Amniotic stem cell (primary cell): ENCODE data around the gene PSMA5.
"Not testable (repeated sequence)": the region's sequence is repeated elsewhere in the genome, so short reads cannot be mapped to it uniquely, and the experiment has no call there.

Experiments used
- DNase-seq: peaks from one replicate; lab custom pipeline; 2025; lab: John Stamatoyannopoulos, UW

PSMA5 gene

DNA sequence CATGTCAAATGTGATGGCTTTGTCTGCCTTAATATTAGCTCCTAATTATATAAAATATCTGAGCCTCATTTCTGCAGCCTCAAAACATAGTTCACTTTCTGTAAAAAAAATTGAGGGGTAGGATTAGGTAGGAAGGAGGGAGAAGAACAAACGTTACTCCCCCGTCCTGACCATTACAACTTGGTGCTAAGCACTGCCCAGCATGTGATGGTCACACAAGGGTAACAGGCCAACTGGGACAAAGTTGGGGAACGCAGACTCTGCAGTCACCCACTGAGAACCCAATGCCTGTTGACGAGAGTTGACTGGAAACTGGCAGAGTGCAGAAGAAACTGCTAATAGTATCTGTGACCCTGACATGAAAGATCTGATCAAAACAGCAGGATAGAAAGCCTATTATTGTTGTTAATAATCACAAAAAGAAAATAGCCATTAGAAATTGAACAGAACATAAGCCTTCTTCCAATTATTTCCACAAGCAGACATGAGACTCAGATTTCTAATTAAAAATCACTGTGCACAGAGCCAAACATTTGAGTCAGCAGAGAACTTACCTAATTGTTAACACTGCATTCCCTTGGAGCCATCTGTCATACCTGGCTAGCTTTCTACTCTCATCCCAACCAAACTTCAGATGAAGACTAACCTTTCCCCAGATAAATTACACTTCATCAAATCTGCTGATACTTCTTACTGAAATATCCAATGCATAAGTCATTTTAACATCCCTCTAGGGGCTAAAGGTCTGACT is 34.0 kb downstream of the PSMA5 start:
- no peak for DNase-seq

DNA sequence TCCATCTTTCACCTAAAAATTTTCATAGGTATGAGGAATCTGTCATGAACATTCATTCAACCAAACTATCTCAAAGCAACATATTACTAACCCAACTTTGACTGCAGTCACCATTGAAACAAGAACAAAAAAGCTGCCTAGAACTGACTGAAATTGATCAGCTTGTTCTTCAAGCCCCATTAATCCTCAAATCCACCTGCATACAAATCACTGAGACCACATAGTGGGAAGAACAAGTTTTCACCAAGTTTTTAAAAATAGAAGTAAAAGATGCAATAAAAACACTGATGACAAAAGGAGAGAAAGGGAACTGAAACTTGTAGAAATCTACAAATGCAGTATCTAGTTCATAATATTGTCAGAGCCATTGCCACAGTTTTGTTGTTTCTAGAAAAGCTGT is 34.6 kb downstream of the PSMA5 start:
- no peak for DNase-seq

DNA sequence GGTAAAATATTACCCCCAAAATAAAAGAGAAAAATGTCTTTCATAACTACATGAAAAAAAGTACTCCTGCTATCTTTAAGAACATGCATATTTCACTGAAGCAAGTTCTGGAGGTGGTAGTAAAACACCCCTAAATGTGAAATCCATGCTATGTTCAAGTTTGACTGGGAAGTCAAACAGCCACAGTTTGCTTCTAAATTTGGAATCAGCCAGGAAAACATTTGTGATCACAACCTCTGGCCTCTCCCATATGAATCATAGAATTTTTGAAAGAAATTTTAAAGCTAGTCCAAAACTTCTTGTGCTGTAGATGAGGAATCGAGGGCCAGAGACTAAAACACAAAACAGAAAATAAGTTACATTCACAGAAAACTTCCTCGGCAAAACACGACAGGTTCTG is 35.1 kb downstream of the PSMA5 start:
- DNase-seq = no peak

- DNase-seq = no peak
Measured at GRCh38 chr1:109389638-109390341, 36.5 kb downstream of the PSMA5 start.

DNA sequence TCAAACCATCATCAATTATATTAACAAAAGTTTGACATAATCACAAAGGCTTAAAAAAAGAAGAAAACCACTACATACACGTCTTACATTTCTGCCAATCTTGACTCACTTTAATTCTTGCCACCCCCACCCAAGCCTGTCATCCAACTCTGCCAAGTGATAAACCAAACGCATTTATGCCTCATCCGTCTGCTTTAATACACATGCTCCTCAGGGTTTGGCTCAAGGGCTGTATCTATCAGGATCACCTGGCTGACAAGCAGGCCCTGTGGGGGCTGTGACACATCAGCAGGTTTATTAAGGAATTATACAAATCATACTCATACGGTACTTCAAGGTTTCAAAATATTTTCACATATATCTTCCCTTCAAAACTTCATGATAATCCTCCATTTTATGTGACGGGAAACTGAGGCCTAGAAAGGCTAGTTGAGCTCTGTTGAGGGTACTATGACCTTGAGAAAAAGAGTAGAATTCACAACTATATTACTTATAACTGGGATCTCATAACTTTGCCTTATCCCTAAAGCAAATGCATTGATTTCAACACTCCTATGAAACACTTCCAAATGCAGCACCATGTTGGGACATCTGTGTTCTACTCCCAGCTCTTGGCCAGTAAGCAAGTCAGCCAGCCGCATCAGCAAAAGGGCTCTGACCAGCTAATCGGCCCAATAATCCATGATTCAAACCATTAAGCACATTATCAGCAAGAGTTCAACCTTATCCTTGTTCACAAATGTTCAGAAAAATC is 37.2 kb downstream of the PSMA5 start:
- DNase-seq = no peak

- DNase-seq = no peak
Measured at GRCh38 chr1:109388208-109388711, 38.0 kb downstream of the PSMA5 start.

DNA sequence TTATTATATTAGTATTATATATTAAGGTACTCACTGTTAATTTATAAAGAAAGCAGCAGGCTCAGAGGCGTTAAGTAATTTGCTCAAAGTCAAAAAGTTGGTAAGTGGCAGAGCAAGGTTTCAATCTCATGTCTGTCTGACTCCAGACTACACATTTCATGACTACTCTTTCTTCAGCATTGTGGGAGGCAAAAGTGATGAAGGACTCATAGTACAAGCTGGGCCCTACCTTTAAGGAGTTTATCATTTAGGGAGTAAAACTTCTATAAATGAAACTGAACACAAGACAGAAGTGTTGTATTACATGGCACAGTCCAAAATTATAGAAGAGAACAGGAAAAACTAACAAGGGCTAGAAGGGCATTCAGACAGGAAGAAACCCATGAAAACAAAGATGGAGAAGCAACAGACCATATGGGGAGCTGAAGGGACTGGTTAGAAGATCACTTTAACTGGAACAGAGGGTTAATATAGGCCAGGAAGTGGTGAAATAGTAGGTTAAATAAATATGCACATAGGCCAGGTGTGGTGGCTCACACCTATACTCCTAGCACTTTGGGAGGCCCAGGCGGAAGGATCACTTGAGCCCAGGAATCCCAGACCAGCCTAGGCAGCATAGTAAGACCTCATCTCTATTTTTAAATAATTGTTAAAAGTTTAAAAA is 40.1 kb downstream of the PSMA5 start:
- no peak for DNase-seq

GRCh38 chr1:109385417-109385816 is 40.8 kb downstream of the PSMA5 start:
- no peak for DNase-seq

- no peak for DNase-seq
Measured at GRCh38 chr1:109383854-109384253, 42.4 kb downstream of the PSMA5 start.

GRCh38 chr1:109383087-109383779 is 43.0 kb downstream of the PSMA5 start:
- no peak for DNase-seq

GRCh38 chr1:109381573-109381972 is 44.7 kb downstream of the PSMA5 start:
- DNase-seq = no peak

GRCh38 chr1:109379907-109380306 is 46.3 kb downstream of the PSMA5 start:
- DNase-seq = no peak

DNA sequence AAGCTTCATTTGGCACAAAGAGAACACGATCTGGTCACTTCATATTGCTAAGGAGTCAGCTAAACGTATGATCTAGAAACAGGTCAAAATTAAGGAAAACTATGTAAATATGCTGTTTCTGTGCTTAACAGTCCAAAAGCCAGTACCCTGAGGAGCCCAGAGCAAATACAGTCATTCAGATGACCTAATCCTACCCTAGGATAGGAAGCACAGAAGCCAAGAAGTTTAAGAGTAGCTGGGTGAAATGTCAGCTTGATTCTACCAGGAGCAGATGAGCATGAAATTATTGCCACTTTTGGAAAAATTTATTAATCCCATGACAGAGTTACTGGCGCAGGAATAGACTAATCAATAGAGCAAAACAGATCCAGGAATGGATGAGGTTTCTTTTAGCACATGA is 46.8 kb downstream of the PSMA5 start:
- DNase-seq = no peak

DNA sequence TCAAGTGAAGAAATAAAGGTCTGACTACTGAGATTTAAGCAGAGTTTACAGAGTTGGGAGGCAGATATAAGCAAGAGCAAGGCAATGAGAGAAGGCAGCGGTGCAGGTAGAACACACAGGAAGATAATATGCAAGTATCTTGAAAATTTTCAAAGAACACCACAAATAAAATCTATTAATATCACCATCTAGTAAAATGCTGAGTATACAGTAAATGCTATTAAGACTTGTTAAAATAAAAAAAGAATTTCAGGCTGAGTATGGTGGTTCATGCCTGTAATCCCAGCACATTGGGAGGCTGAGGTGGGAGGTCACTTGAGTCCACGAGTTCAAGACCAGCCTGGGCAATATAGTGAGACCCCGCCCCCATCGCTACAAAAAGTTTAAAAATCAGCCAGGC is 48.5 kb downstream of the PSMA5 start:
- no peak for DNase-seq

GRCh38 chr1:109373696-109374095 is 52.6 kb downstream of the PSMA5 start:
- DNase-seq = not testable (repeated sequence)

DNA sequence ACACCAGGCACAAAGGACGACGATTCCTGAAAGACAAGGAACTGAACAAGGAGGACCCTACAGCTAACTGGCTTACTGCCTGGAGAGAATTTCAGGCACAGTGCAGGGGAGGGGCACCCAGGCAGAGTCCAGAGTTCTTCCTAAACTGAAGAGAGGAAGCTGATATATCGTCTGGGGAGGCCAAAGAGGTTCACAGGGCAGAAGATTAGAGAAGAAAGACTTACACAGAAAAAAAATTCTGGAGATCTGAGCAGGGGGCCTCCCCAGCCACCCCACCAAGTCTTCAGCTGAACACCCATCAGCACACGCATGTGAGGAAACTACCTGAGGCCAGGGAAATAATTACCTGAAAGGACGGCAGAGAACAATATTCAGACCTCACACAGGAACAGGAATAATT is 53.1 kb downstream of the PSMA5 start:
- no peak for DNase-seq

- DNase-seq = no peak
Measured at GRCh38 chr1:109372281-109372680, 54.0 kb downstream of the PSMA5 start.

DNA sequence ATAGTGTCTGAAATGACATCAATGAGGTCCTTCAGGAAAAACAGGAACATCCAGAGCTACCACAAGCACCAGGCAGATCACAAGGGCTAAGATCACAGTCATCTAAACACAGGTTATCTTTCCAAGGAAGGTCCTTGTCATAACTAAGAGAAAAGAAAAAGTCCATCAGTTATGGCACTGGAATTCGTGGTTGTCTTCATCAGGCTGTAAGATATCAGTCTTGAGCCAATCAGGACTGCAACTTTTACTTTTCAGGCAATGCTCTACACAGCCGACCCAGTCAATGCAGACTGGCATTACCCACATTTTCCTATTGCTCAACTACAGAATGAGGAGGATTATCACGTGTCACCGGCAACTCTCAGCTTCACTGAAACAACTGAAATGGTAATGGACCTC is 54.9 kb downstream of the PSMA5 start:
- no peak for DNase-seq

GRCh38 chr1:109370712-109371340 is 55.4 kb downstream of the PSMA5 start:
- peak; percentile 64 for DNase-seq

DNA sequence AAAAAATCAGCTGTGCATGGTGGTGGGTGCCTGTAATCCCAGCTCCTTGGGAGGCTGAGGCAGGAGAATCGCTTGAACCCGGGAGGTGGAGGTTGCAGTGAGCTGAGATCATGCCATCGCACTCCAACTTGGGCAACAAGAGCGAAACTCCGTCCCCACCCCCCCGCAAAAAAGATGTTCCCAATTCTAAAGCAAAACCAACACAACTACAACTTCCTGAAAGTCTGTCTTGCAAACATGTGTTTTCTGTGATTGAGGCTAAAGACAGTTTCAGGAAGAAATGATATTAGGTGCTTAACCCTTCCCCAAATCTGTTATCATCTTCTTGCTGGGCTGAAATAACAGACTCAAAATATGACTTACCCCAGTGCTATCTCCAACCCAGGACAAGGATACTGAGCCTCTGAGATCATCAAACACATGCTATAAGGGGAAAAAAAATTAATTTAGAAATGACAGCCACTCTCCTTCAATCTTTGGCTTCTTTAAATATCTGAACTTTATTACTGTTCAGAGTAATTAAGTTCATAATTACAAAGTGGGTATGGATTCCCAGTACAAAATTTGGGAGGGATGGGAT is 57.0 kb downstream of the PSMA5 start:
- DNase-seq = no peak

DNA sequence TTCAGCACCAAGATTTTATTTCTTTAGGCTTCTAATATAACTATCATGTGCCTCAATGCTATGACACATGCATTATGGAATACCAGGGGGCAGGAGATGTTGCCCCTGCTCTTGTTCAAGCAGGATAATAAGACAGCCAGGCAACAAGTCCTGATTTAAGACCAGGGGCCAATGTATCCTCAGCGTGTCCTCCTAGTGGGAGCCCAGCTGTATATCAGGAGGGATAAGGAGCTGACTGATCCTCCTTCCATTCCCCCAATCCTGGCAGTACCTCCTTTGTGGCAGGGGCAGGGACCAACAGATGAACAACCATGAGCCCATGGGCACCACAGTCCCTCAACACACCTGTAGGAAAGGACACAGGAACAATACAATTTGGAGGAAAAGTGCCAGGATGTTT is 57.8 kb downstream of the PSMA5 start:
- DNase-seq = no peak
